Small intestine (tissue), 7 donors: ENCODE data around the gene GALNT18. TPM values are rescaled to one million over a fixed set of nuclear protein-coding genes. Genes with fewer than 3 reads are reported as not detected.

ENCODE experiments used
- DNase-seq, 2 donors: peaks; one replicate each; pipeline versions ENCODE4 v3.0.0 to v3.0.0-alpha.2; 2013
- FAIRE-seq: peaks from 2 replicates; lab custom pipeline; 2012; peaks lifted over from hg19 to GRCh38; lab: Jason Lieb, UNC
- H3K27ac ChIP-seq, 3 donors: one replicate each; pipeline ENCODE4 v1.5.1; 2013; ENCODE audit warnings: low read length in 2 of 3, mild to moderate bottlenecking in 2 of 3, control low read depth in 1 of 3, inconsistent platforms in 1 of 3, low read depth in 1 of 3, moderate library complexity in 1 of 3
- H3K27me3 ChIP-seq, 3 donors: one replicate each; pipeline ENCODE4 v1.6.1; 2013; ENCODE audit warnings: low read length in 3 of 3, inconsistent platforms in 1 of 3; ENCODE audit not compliant: control insufficient read depth in 3 of 3, insufficient read depth in 3 of 3
- H3K36me3 ChIP-seq, 3 donors: one replicate each; pipeline ENCODE4 v1.6.1; 2013; ENCODE audit warnings: low read length in 3 of 3, inconsistent platforms in 1 of 3, low read depth in 1 of 3, mild to moderate bottlenecking in 1 of 3, moderate library complexity in 1 of 3; ENCODE audit not compliant: control insufficient read depth in 3 of 3, insufficient read depth in 2 of 3
- H3K4me1 ChIP-seq, 3 donors: one replicate each; pipeline ENCODE4 v1.6.1; 2013; ENCODE audit warnings: low read length in 2 of 3, inconsistent platforms in 1 of 3, low read depth in 1 of 3, mild to moderate bottlenecking in 1 of 3, moderate library complexity in 1 of 3; ENCODE audit not compliant: control insufficient read depth in 3 of 3, insufficient read depth in 2 of 3
- H3K4me3 ChIP-seq, 3 donors: one replicate each; pipeline ENCODE4 v1.5.1; 2013; ENCODE audit warnings: low read length in 3 of 3, control low read depth in 1 of 3, inconsistent platforms in 1 of 3, low read depth in 1 of 3, mild to moderate bottlenecking in 1 of 3, moderate library complexity in 1 of 3
- H3K9me3 ChIP-seq, 2 donors: one replicate each; pipeline ENCODE4 v1.6.1; 2013; ENCODE audit warnings: low read depth in 1 of 2, low read length in 1 of 2; ENCODE audit not compliant: control insufficient read depth in 2 of 2, insufficient read depth in 1 of 2
- WGBS, 3 donors: extraction: QIAGEN DNeasy Blood & Tissue Kit; methylation state at CpG; one replicate each; pipeline ENCODE4 v1.1.7; 2013; 5-methylcytosine and 5-hydroxymethylcytosine counted together
- polyA plus RNA-seq, 4 donors: library from polyadenylated mRNA; stranded (reverse) in 3 of 4; unstranded in 1 of 4; fragments of 200-250 nt in 3 of 4; fragments of 120-200 nt in 1 of 4; gene quantifications; one replicate each; pipeline versions ENCODE4 v1.2.1 to v1.2.3, GENCODE V29; 2013
- donor health status: healthy with polysubstance abuse.
- donor health status: control.
- donor health status: control.
- donor health status: Bipolar disorder and iron deficiency.
- donor health status: healthy.

The GALNT18 gene
- polyA plus RNA-seq, 4 donors = 0.45 to 18.9 (median 1.5) TPM

- Histone ChIP-seq H3K4me3 (no peak overlapping the region), H3K36me3 (no peaks in the 10 kb centered on the region), H3K27me3 (peaks cover 0 to 23% (median 6%) of the 10 kb centered on the region in 3 donors), H3K27ac (no peak overlapping the region), H3K9me3 (no peaks in the 10 kb centered on the region), H3K4me1 (no peaks in the 10 kb centered on the region)
- WGBS, 3 donors = 69 to 80% (median 69%) methylated on average over 9 of the region's 9 CpGs
- FAIRE-seq = no peak
- peak; percentile 8 to 23 for DNase-seq
These were observed 221.1 kb downstream of the GALNT18 start for GRCh38 chr11:11400635-11401232.

- H3K4me3 ChIP-seq = no peak overlapping the region
- WGBS, 3 donors = 85 to 96% (median 92%) methylated on average over 3 of the region's 3 CpGs
- H3K36me3 ChIP-seq = no peaks in the 10 kb centered on the region
- no peaks in the 10 kb centered on the region for H3K9me3 ChIP-seq
- H3K4me1 ChIP-seq = no peaks in the 10 kb centered on the region
- DNase-seq = no peak
- peaks cover 0 to 25% (median 6%) of the 10 kb centered on the region in 3 donors for H3K27me3 ChIP-seq
- FAIRE-seq = no peak
- no peak overlapping the region for H3K27ac ChIP-seq
These were observed 221.7 kb downstream of the GALNT18 start for GRCh38 chr11:11400121-11400520.

GRCh38 chr11:11397781-11398180 is 224.0 kb downstream of the GALNT18 start:
- H3K4me1 ChIP-seq = no peaks in the 10 kb centered on the region
- H3K9me3 ChIP-seq = no peaks in the 10 kb centered on the region
- no peak overlapping the region for H3K27ac ChIP-seq
- peaks cover 0 to 17% (median 0%) of the 10 kb centered on the region in 3 donors for H3K27me3 ChIP-seq
- WGBS, 3 donors = 89 to 93% (median 93%) methylated on average over 3 of the region's 3 CpGs
- DNase-seq (no peak), FAIRE-seq (no peak)
- no peaks in the 10 kb centered on the region for H3K36me3 ChIP-seq
- H3K4me3 ChIP-seq = no peak overlapping the region

- no peaks in the 10 kb centered on the region for H3K4me1 ChIP-seq
- H3K4me3 ChIP-seq = no peak overlapping the region
- DNase-seq (no peak), FAIRE-seq (no peak)
- H3K36me3 ChIP-seq = no peaks in the 10 kb centered on the region
- peaks cover 0 to 14% (median 0%) of the 10 kb centered on the region in 3 donors for H3K27me3 ChIP-seq
- H3K9me3 ChIP-seq = no peaks in the 10 kb centered on the region
- 59 to 71% (median 60%) methylated on average over 2 of the region's 2 CpGs for WGBS, 3 donors
- no peak overlapping the region for H3K27ac ChIP-seq
These were observed 224.8 kb downstream of the GALNT18 start for GRCh38 chr11:11397036-11397415.

GRCh38 chr11:11396301-11397035 is 225.3 kb downstream of the GALNT18 start:
- Histone ChIP-seq H3K9me3 (no peaks in the 10 kb centered on the region), H3K27me3 (peaks cover 0 to 14% (median 0%) of the 10 kb centered on the region in 3 donors), H3K36me3 (no peaks in the 10 kb centered on the region), H3K27ac (peak overlapping the region in 1 of 3 donors; percentile 38), H3K4me1 (no peaks in the 10 kb centered on the region), H3K4me3 (no peak overlapping the region)
- FAIRE-seq (no peak), DNase-seq (no peak)
- 50 to 70% (median 60%) methylated on average over 11 of the region's 11 CpGs for WGBS, 3 donors

- H3K27ac ChIP-seq = no peak overlapping the region
- FAIRE-seq (no peak), DNase-seq (no peak)
- no peaks in the 10 kb centered on the region for H3K36me3 ChIP-seq
- H3K27me3 ChIP-seq = peaks cover 0 to 8% (median 0%) of the 10 kb centered on the region in 3 donors
- H3K4me3 ChIP-seq = no peak overlapping the region
- WGBS, 3 donors = 74 to 89% (median 87%) methylated on average over 2 of the region's 2 CpGs
- H3K9me3 ChIP-seq = no peaks in the 10 kb centered on the region
- H3K4me1 ChIP-seq = peaks cover 0 to 2% (median 0%) of the 10 kb centered on the region in 3 donors
These were observed 226.7 kb downstream of the GALNT18 start for GRCh38 chr11:11395126-11395525.

GRCh38 chr11:11394241-11394640 is 227.6 kb downstream of the GALNT18 start:
- DNase-seq (no peak), FAIRE-seq (no peak)
- H3K27ac ChIP-seq = no peak overlapping the region
- H3K9me3 ChIP-seq = no peaks in the 10 kb centered on the region
- peaks cover 0 to 2% (median 0%) of the 10 kb centered on the region in 3 donors for H3K4me1 ChIP-seq
- no peaks in the 10 kb centered on the region for H3K36me3 ChIP-seq
- H3K27me3 ChIP-seq = peaks cover 0 to 8% (median 0%) of the 10 kb centered on the region in 3 donors
- no peak overlapping the region for H3K4me3 ChIP-seq

GRCh38 chr11:11391796-11392463 is 229.9 kb downstream of the GALNT18 start:
- FAIRE-seq (peak; percentile 5), DNase-seq (peak; percentile 25 to 96)
- Histone ChIP-seq H3K27me3 (peaks cover 0 to 5% (median 0%) of the 10 kb centered on the region in 3 donors), H3K4me3 (no peak overlapping the region), H3K27ac (peak overlapping the region in 2 of 3 donors; percentile 51 to 58), H3K4me1 (peaks cover 0 to 2% (median 1%) of the 10 kb centered on the region in 3 donors), H3K9me3 (no peaks in the 10 kb centered on the region), H3K36me3 (no peaks in the 10 kb centered on the region)
- WGBS, 3 donors = 40 to 64% (median 55%) methylated on average over 13 of the region's 13 CpGs
